Lower leg skin (tissue), 4 donors: ENCODE results near the gene QRICH2. TPM values are rescaled to one million over a fixed set of nuclear protein-coding genes. Genes with fewer than 3 reads are reported as not detected.
"Not testable (repeated sequence)": the region's sequence is repeated elsewhere in the genome, so short reads cannot be mapped to it uniquely, and the experiment has no call there.

ENCODE experiments used
- DNase-seq, 2 donors: peaks; one replicate each; pipeline ENCODE4 v3.0.0-alpha.2; 2019; ENCODE audit warnings: low spot score in 2 of 2
- H3K4me3 ChIP-seq: fragments of 200-600 bp; sonication (generic); 2 replicates; pipeline ENCODE4 v1.5.1; 2017; ENCODE audit warnings: mild to moderate bottlenecking, low read depth; ENCODE audit not compliant: poor library complexity, severe bottlenecking
- CTCF ChIP-seq, 3 donors: fragments of 450-650 bp; IDR thresholded peaks; one replicate each; pipeline ENCODE4 v1.5.1; 2016; ENCODE audit warnings: antibody characterized with exemption in 3 of 3, mild to moderate bottlenecking in 3 of 3, moderate library complexity in 2 of 3
- POLR2A ChIP-seq, 2 donors: fragments of 450-650 bp; IDR thresholded peaks; one replicate each; pipeline ENCODE4 v1.6.1; 2016 to 2017; ENCODE audit warnings: antibody characterized with exemption in 2 of 2, mild to moderate bottlenecking in 1 of 2, moderate library complexity in 1 of 2
- WGBS, 2 donors: methylation state at CpG; one replicate each; pipeline ENCODE4 v1.1.5; 2018; 5-methylcytosine and 5-hydroxymethylcytosine counted together
- intact Hi-C: fragments of 100-400 bp; cut with DNase I; formaldehyde crosslinking; loops from one replicate; pipeline ENCODE4 v1.15.0; 2023; ENCODE audit warnings: low total_unique reads
- total RNA-seq, 4 donors: library from RNA; depleted of rRNA; stranded (reverse); fragments of >200 nt; gene quantifications; one replicate each; pipeline ENCODE4 v1.1.0, GENCODE V29; 2016

The QRICH2 gene
- total RNA-seq, 4 donors from 2014 or later, result 0.88 to 3.3 (median 1.8) TPM

- DNase-seq, result no peak
- WGBS, 2 donors, result 77% methylated on average over 1 of the region's 1 CpG
- intact Hi-C loops, result no loop called here
- TF ChIP-seq POLR2A (IDR thresholded peaks at IDR 0.05), result no peak
- no peak overlapping the region for H3K4me3 ChIP-seq
These were observed 18.2 kb upstream of the QRICH2 start for GRCh38 chr17:76326306-76326705.

- intact Hi-C loops, result no loop called here
- WGBS, 2 donors, result 93 to 95% methylated on average over 3 of the region's 3 CpGs
- no peak for DNase-seq
- TF ChIP-seq CTCF (IDR thresholded peaks at IDR 0.05) (no peak), POLR2A (IDR thresholded peaks at IDR 0.05) (no peak)
- no peak overlapping the region for H3K4me3 ChIP-seq
These were observed 10.5 kb upstream of the QRICH2 start for GRCh38 chr17:76318586-76318985.

GRCh38 chr17:76317535-76317934 is 9.5 kb upstream of the QRICH2 start:
- 88 to 94% methylated on average over 2 of the region's 2 CpGs for WGBS, 2 donors
- H3K4me3 ChIP-seq, result no peak overlapping the region
- no peak for TF ChIP-seq POLR2A (IDR thresholded peaks at IDR 0.05)
- TF ChIP-seq CTCF (IDR thresholded peaks at IDR 0.05), result no peak
- no peak for DNase-seq
- intact Hi-C loops, result no loop called here

DNA sequence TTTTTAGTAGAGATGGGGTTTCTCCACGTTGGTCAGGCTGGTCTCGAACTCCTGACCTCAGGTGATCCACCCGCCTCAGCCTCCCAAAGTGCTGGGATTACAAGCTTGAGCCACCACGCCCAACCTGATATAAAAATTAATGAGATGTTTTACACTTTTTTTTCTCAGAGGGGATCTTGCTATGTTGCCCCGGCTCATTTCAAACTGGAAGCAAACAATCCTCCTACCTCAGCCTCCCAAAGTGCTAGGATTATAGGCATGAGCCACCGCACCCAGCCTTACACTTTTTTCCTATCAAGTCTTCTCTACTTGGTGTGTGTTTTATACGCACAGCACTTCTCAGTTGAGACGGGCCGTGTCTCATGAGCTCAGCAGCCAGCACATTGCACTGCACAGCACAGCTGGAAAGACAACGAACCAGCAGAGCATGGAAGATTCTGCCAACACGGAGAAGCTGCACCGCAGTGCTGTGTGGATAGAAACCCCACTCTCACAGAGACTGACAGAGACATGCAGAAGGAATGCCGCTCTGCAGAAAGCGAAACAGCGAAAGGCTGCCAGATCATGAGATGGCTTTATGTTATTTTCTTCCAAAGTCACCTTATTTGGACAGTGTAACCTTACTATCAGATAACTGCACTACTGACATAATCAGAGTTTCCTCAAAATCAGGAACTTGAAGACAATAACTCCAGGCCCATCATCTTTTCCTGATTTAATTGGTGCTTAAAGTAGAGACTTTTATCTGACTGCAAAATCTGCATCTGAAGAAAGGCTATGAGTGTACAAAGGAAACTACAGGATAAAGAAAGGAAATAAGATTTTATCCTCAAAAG is 6.5 kb upstream of the QRICH2 start:
- WGBS, 2 donors, result 86 to 87% methylated on average over 15 of the region's 15 CpGs
- H3K4me3 ChIP-seq, result no peak overlapping the region

DNA sequence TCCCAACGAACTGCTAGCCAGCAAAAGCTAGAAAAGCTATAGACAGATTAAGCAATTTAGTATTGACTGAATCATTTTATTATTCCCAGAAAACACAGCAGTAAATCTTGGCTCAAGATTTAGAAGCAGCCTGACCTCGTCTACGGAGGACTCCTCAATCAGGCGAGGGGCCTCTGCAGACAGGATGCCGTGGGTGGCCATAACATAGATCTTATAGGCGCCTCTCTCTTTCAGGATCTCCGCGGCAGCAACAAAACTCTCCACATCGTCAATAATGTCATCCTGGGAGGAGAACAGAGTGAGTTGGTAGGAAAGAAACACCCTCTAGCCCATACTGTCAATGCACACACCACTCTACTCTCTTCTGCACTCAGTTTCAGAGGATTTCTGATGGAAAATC is 4.7 kb upstream of the QRICH2 start:
- H3K4me3 ChIP-seq, result no peak overlapping the region
- intact Hi-C loops, result no loop called here
- no peak for TF ChIP-seq POLR2A (IDR thresholded peaks at IDR 0.05)
- DNase-seq, result no peak
- WGBS, 2 donors, result 80 to 85% methylated on average over 9 of the region's 9 CpGs

More for the DNA sequence above, 6.5 kb upstream of the QRICH2 start:
- intact Hi-C loops, result no loop called here
- DNase-seq, result no peak
- TF ChIP-seq CTCF (IDR thresholded peaks at IDR 0.05) (no peak), POLR2A (IDR thresholded peaks at IDR 0.05) (no peak)

- WGBS, 2 donors, result 85 to 91% methylated on average over 4 of the region's 4 CpGs
- no peak for DNase-seq
- intact Hi-C loops, result no loop called here
- no peak for TF ChIP-seq POLR2A (IDR thresholded peaks at IDR 0.05)
- no peak overlapping the region for H3K4me3 ChIP-seq
These were observed 1.4 kb upstream of the QRICH2 start for GRCh38 chr17:76309461-76309860.

DNA sequence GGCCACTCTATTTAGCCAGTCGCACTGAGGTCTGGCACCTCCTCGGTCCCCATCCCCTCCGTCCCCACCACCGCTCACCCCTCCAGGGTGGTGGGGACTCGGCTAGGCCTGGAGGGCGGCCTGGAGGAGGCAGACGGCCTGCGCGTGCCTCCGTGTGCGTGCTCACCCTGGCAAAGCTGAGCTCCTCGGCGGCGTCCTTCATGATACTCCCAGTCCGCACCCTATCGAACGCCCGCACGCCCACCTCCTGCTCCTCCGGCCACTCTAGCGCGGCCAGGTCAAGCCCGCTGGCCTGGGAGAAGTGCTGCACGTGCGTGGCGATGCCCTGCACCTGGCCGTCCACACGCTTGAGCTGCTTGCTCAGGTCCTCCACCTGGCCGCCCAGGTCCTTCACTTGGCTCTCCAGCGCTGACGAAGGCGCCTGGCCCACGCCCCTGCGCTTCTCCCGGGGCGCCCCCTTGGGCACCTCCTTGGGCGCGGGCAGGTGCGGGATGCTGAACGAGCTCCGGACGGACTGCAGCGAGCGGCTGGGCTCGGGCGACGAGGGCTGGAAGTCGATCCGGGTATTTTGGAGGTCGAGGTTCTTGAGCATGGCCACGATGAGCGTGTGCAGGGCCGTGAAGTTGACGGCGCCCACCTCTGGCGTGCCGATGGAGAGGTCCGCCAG is 644 bp downstream of the QRICH2 start:
- no peak for DNase-seq
- TF ChIP-seq CTCF (IDR thresholded peaks at IDR 0.05), result no peak
- no peak for TF ChIP-seq POLR2A (IDR thresholded peaks at IDR 0.05)
- intact Hi-C loops, result no loop called here
- 93 to 97% methylated on average over 42 to 58 of the region's 58 CpGs for WGBS, 2 donors
- no peak overlapping the region for H3K4me3 ChIP-seq

DNA sequence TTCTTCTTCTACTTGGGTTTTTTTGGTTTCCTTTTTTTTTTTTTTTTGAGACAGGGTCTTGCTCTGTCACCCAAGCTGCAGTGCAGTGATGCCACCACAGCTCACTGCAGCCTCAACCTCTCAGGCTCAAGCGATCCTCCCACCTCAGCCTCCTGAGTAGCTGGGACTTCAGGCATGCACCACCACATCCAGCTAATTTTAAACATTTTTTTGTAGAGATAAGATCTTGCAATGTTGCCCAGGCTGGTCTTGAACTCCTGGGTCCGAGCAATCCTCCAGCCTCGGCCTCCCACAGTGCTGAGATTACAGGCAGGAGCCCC is 3.0 kb downstream of the QRICH2 start:
- intact Hi-C loops, DNase-seq, H3K4me3 ChIP-seq: not testable (repeated sequence)
- 80 to 90% methylated on average over 3 of the region's 3 CpGs for WGBS, 2 donors
